Glomerular endothelial cell (primary cell): ENCODE results near the gene PPP1R14D. TPM values are rescaled to one million over a fixed set of nuclear protein-coding genes. Genes with fewer than 3 reads are reported as not detected.

ENCODE experiments used
- DNase-seq: peaks from one replicate; pipeline ENCODE4 v3.0.0-alpha.2; 2011; ENCODE audit warnings: low read depth, low spot score; ENCODE audit errors: extremely low read depth
- total RNA-seq: library from RNA; depleted of rRNA; stranded (reverse); fragments of >200 nt; gene quantifications from 2 replicates; pipeline ENCODE4 v1.2.3, GENCODE V29; 2015

The PPP1R14D gene
- total RNA-seq, 1 donor from 2014 or later, result not detected

DNA sequence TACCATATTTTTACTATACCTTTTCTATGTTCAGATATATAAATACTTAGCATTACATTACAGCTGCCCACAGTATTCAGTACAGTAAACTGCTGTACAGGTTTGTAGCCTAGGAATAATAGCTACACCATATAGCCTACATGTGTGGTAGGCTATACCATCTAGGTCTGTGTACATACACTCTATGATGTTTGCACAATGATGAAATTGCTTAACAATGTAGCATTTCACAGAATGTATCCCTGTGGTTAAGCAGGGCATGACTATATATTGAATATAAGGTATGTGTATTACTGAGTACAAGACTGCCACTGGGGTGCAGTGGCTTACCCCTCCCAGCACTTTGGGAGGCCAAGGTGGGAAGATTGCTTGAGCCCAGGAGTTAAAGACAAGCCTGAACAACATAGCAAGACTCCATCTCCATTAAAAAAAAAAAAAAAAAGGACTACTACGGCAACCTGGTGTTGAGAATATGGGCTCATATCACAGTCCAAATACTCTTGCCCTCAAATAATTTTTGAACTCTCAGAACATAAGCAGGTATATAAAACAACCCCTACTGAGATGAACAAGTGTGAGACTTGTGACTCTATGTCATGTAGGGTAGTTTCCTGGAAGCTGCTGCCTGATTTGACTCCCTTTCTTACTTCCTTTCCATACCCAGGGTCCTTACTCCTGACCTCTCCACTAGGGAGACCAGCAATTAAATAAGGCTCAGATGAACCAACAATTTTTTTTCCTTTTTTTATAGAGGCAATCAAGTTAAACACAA is 4.8 kb downstream of the PPP1R14D start:
- no peak for DNase-seq

DNA sequence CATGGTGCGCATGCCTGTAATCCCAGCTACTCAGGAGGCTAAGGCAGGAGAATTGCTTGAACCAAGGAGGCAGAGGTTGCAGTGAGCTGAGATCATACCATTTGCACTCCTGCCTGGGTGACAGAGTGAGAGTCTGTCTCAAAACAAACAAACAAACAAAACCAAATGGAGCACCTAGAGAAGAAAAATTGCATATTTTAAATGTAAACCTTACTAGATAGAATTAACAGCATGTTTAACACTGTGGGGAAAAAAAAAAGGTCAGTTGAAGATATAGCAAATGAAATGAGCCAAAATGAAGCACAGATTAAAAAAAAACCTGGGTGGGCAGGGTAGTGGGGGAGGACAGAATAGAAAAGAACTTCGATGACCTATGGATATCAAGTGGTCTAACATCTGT is 7.3 kb downstream of the PPP1R14D start:
- no peak for DNase-seq

DNA sequence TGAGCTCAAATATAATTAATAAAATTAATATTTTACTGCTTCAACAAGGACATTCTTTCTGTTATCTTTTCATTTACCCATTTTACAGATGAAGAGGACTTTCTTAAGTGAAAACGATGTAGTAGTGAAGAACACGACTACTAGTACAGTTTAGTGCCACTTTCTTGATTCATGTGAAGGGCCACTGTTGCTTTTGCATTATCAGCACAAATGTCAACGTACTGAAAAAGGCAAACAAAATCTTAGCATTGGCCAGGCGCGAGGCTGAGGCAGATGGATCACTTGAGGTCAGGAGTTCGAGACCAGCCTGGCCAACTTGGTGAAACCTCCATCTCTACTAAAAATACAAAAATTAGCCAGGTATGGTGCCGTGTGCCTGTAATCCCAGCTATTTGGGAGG is 9.5 kb downstream of the PPP1R14D start:
- no peak for DNase-seq

DNA sequence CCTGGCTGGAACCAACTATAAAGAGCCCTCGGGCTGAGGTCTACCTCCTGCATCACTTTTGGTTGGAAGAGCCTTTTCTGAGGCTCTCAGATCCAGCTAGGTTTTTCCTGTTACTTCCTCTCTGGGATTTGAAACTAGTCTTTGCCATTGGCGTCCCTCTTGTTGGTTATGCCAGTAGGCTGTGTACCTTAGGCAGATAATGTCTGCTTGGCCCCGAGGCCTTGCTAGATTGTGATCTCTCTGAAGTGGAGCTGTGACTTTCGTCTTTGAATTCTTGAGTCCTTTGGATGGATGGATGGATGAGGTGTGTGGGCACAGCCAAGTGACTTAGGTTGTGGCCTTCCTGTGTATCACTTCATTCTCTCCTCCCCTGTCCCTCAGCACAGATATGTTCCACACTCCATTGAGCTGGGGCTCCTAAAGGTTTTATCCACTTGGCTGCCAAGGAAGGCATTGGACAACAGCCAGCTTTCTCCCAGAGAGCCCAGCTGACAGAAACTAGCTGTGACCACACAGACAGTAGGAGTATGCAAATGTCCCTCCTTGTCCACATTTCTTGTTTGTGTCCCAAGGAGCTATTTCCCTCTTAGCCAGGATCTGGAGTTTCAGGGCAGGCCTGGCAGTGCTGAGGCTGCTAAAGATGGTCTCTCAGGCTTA is 13.3 kb downstream of the PPP1R14D start:
- DNase-seq, result no peak

DNA sequence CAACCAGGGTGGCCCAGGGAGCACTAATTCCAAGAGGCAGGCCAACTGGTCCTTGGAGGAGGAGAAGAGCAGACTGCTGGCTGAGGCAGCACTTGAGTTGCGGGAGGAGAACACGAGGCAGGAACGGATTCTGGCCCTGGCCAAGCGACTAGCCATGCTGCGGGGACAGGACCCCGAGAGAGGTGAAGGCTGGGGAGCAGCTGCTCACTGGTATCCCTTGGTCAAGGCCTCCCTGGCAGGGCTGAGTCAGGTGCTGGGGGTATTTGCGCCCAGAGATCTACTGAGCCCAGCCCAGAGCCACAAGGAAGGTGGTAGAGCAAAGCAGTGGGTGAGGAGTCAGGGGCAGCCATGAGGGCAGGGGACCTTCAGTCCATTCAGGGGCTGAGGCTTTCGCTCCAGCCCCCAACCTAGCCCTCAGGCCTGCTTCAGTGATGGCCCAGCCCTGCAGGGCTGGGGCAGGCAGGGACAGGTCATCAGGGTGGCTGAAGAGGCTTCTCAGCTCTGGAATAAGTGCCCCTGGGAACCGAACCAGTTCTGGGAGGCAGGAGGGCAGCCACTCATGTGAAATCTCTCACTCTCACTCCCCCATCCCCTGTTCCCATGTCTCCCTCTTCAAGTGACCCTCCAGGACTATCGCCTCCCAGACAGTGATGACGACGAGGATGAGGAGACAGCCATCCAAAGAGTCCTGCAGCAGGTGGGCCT is 15.6 kb downstream of the PPP1R14D start:
- DNase-seq, result no peak

DNA sequence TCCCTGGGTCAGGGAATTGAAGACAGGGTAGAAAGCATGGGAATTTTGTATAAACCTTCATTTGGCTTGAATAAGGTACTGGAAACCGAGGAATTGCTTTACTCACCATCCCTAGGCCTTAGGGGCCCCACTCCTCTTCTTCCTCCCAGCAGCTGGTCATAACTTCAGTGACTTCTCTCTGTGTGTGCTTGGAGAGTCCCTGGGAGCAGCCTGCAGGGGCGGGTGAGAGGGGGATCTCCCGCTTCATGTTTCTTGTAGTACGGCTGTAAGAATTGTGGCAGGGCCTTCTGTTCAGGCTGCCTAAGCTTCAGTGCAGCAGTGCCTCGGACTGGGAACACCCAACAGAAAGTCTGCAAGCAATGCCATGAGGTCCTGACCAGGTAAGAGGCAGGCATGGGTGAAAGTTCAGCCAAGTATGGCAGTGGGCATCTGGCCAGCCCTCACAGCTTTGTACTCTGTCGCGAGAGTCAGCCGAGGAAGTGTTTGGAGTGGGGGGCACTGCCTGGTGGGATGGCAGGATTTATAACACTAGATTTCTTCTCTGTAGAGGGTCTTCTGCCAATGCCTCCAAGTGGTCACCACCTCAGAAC is 19.6 kb downstream of the PPP1R14D start:
- DNase-seq, result no peak

DNA sequence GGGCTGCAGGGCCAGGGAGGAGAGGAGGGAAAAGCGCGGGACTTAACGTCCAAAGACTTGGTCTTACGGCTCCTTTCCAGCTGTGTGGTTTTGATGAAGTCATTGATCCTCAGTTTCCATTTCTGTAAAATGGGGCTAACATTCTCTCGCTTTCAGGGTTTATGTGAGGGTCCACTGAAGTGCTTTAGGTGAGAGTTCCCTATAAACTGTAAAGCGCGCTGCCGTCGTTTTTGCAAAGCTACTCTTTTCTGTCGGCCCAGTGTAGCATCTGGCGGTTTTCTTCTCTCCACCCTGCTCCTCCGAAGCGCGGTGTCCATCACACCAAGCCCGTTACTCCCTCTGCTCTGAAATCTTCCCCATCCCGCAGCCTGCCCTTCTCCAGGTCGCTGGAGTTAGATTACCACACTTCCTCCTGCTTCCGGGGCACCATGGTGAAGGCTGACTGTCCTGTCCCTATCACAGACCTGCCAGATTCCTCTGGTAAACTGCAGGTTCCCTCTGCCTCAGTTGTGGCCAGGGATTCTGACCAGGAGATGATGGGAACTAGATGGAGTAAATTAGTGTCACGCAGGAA is 20.5 kb downstream of the PPP1R14D start:
- no peak for DNase-seq

DNA sequence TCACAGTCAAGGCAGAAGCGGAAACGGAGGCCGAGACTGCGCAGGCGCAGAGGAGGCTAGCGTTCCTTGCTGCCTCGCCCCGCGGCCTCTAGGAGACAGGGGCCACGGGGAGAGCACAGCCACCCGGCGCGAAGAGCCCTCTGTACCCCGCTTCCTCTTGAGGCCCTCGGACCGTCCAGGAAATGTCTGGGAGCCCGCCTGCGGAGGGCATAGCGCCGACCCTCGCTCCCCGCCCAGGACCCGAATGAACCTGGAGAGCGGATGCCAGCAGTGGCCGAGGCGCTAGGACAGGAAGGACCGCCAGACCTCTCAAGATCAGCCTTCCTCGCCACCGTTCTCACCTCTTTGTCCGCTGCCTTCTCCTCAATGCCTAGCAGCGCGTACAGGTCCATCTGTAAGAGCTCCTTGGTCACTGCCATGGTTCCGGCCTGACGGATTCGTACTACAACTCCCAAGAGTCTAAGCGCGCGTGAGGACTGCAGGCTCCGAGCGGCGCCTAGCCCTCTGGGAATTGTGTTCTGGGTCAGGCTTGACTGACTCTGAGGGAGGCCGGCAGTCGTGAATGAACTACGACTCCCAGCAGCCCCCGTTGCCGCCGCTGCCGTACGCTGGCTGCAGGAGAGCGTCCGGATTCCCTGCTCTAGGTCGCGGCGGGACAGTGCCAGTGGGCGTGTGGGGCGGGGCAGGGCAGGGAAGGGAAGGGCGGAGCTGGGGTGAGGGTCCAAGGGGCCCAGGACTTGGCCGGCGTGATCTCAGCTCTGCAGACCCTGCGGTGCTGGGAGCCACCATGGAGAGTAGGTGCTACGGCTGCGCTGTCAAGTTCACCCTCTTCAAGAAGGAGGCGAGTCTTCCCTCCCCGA is 21.2 kb downstream of the PPP1R14D start, which contains the start of the genes DNAJC17 and ZFYVE19:
Gene DNAJC17, minus strand, starts transcription at position 446 of the 860 bp plus-strand sequence. Its CDS starts 27 bp downstream, at position 419.
Gene ZFYVE19, plus strand, starts transcription at position 62 of the 860 bp plus-strand sequence. Its CDS starts 501 bp downstream, at position 563.
- DNase-seq, result peak; percentile 83

DNA sequence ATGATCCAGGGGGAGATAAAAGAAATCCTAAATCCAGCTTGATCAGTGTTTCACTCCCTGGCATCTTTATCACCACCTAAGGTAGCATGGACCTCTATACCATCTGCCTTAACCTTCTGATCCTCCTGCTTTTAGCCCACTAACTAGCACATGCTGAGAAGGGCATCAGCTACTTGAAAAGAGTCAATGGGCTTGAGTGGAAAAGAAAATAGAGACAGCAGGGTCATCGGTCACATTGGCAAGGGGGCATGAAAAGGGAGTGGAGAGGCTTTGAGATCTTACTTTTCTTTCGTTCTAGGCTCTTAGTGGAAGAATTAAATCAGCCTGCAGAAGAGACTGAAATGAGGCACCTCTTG is 21.9 kb downstream of the PPP1R14D start:
- no peak for DNase-seq

DNA sequence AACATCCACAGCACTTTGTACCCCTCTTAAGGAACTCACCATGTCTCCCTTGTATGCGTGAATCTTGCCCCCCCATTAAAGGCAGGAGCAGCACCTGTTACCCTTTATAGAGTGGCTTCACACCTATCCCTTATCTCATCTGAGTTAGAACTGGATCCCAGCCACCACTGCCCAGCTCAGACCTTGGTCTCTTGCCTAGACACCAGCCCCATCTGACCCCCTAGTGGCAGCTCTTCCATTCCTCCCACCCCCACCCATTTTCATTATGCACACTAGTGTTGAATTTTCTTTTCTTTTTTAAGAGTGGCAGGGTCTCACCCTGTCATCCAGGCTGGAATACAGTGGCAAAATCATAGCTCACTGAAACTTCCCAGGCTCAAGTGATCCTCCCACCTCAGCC is 24.8 kb downstream of the PPP1R14D start:
- DNase-seq, result no peak

DNA sequence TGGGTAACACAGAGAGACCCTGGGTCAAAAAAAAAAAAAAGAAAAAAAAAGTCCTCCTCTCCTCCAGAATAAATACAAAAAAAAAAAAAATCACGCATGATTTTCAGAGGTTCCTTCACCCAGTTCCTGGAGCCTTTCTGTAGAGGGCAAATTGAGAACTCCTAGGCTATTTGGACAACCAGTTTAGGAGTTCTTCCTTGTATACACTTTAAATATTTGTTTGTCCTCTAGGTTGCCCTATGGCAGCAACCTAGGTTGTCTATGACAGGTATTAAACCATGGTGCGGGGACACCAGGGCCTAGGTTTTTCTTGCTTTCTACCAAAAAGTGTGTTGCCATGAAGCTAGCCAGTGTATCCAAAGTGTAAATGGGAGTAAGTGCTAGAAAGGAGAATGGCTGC is 25.4 kb downstream of the PPP1R14D start:
- DNase-seq, result no peak

DNA sequence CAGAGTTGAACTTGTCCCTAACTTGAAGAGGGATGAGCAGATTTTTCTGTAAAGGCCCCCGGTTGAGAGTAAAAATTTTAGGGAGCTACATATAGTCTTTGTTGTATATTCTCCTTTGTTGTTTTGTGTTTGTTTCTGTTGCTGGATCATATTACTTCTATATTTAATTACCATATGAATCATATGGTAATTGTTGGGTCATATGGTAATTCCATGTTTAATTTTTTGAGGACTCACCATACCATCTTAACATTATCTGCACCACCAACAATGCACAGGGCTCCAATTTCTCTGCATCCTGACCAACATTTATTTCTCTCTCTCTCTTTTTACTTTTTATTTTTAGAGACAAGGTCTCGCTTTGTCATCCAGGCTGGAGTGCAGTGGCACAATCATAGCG is 29.0 kb downstream of the PPP1R14D start:
- no peak for DNase-seq

DNA sequence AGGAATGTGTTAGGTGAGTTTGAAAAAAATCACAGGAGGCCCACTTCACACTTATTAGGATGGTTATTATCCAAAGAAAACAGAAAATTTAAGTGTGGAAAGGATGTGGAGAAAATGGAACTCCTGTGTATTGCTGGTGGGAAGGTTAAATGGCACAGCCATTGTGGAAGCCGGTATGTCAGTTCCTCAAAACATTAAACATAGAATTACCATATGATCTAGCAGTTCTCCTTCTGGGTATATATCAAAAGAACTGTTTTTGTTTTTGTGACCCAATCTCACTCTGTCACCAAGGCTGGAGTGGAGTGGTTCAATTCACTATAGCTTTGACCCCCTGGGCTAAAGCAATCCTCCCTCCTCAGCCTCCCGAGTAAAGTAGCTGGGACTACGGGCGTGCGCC is 32.0 kb downstream of the PPP1R14D start:
- DNase-seq, result no peak

DNA sequence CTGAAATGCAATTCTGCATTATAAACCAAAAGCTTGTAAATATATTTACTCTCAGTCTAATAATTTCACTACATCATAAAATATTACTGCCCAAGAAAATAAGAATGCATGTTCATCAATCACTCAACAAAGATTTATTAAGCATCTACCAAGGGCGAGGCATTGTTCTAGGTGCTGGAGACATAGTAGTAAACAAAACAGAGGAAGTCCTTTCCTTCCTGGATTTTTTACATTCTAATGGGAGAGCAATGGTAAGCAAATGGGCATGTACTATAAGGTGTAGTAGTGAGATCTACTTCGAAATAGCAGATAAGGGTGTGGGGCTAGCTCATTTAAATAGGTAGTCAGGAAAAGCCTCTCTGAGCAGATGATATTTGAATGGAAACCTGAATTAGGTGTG is 32.5 kb downstream of the PPP1R14D start:
- no peak for DNase-seq

DNA sequence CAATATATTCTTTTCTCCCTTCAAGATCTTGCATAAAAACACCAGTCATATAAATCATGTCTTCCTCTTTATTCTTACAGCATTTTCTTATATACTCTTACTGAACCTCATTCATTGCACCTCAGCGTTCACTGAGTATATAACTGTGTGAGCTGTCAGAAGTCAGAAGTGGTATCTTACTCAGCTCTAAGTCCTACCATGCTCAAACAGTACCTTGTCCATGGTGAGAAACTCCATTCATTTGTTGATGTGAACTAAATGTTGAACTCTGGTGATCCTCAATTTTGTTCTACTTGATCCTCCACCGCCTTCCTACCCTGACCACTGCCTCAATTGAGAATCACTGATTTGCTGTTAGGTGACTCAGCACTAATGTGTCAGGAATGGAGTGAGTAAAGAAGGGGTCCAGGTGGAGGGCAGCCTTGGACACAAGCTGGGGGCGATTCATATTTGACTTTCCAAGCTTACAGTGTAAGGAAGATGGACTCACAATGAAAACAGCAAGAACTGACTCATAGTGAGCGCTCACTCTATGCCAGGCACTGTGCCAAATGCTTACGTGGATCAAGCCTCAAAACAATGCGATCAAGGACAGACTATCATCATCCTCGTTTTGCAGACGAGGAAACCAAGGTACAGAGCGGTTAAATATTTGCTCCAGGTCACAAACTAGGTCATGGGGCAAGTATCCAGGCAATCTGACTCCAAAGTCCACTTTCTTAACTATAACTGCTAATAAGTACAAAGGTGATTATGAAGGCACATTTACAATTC is 35.1 kb downstream of the PPP1R14D start:
- DNase-seq, result peak; percentile 98

DNA sequence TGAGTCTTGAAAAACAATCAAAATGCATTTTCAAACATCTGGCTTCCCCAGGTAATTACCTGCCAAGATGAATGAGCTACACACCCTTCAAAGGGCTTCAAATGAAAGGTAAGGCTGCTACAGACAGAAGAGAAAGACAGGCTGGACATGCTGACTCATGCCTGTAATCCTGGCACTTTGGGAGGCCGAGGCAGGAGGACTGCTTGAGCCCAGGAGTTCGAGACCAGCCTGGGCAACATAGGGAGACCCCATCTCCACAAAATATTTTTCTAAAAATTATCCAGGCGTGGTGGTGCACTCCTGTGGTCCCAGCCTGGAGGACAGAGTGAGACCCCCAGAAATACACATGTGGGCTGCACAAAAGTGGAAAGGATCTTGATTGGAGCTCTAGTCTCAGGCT is 36.1 kb downstream of the PPP1R14D start:
- DNase-seq, result no peak

DNA sequence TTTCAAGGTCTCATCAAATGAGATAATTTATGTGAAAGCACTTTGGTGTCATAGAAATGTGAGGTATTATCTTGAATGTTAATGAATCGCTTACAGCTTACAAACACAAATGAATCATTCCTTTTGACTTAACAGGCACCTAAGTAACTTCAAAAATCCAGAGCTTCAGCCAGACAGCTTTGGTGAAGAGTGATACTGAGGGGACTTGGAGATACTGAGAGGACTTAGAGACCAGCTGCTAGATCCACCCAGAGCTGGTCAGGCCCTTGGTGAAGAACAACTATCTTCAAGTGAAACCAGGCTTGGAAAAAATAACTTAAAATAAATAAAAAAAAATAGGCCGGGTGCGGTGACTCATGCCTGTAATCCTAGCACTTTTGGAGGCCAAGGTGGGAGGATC is 37.8 kb downstream of the PPP1R14D start:
- DNase-seq, result no peak

DNA sequence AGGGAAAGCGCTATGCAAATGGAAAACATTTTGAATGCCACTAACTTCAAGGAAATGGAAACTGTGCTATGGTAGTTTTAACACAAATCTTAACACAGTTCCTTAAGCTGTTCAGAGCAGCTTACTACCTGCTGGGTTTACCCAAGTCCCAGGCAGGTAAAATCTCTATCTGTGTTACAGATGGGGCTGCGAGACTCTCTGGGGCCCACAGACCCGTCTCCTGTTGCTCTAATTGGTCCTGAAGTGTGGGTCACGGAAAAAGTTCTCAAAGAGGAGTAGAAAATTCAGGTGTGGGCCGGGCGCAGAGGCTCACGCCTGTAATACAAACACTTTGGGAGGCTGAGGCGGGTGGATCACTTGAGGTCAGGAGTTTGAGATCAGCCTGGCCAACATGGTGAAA is 38.5 kb downstream of the PPP1R14D start:
- DNase-seq, result no peak

DNA sequence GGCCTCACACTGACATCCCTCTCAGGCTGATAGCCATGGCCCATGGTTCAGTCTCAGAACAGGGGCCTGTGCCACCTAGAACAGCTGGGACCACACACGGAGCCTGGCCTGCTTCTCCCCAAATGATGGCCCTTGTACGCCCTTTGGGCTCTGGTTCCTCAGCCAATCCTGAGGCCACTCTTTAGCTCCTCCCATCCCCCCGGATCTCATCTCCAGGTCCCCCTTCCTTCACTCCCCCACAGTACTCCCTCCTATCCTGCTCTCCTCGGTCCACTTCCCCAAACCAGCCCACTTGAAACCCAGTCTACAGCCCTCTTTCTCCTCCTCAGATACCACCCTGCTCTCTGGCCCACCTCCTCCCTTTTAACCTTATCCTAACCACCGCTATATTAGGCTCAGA is 39.4 kb downstream of the PPP1R14D start:
- no peak for DNase-seq
